AG10803 (cell line): ENCODE results near the gene RWDD4.

Experiments used
- DNase-seq: peaks from one replicate; pipeline ENCODE4 v3.0.0; 2010; ENCODE audit warnings: low read depth
- H3K4me3 ChIP-seq: 2 replicates; pipeline ENCODE4 v1.5.1; 2011; ENCODE audit warnings: mild to moderate bottlenecking, low read length, control low read depth
- TF ChIP-seq, protein P1 (sequence below): conservative IDR thresholded peaks from 2 replicates; pipeline ENCODE4 v1.5.1; 2011; ENCODE audit warnings: mild to moderate bottlenecking, low read length, control low read depth, inconsistent platforms

RWDD4 gene

DNA sequence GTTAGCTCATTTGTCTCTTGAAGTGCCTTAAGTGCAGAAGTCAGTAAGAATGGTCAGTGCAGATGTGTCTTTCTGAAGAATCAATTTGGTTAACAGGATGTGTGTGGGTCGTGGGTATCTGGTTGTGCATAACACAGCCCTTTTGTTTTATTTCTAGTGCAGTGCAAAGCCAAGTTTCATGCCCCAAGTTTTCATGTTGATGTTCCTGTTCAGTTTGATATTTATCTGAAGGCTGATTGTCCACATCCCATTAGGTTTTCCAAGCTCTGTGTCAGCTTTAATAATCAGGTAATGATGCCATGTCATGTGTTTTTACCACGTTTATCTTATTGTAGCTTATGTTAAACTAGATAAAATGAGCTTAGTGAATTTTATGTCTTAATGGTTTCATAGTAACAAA is 27.5 kb upstream of the RWDD4 start:
- TF ChIP-seq, protein P1, sequence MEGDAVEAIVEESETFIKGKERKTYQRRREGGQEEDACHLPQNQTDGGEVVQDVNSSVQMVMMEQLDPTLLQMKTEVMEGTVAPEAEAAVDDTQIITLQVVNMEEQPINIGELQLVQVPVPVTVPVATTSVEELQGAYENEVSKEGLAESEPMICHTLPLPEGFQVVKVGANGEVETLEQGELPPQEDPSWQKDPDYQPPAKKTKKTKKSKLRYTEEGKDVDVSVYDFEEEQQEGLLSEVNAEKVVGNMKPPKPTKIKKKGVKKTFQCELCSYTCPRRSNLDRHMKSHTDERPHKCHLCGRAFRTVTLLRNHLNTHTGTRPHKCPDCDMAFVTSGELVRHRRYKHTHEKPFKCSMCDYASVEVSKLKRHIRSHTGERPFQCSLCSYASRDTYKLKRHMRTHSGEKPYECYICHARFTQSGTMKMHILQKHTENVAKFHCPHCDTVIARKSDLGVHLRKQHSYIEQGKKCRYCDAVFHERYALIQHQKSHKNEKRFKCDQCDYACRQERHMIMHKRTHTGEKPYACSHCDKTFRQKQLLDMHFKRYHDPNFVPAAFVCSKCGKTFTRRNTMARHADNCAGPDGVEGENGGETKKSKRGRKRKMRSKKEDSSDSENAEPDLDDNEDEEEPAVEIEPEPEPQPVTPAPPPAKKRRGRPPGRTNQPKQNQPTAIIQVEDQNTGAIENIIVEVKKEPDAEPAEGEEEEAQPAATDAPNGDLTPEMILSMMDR: no peak
- no peak overlapping the region for H3K4me3 ChIP-seq
- no peak for DNase-seq

DNA sequence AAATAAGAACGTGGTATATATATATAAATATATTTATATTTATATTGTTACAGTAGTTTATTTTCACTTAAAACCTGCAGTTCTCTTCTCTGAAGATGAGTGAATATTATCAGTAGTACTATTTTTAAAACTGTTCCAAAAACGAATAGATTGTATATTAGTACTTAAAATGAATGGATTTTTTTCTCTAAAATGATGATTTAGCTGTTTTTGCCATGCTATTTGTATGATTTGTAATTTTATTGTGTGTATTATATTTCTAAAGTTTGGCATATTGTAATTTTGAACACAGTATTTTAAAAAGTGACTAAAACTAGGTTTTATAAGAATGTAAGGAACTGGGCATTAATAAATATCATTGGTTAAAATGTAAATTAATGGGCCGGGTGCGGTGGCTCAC is 22.1 kb upstream of the RWDD4 start:
- TF ChIP-seq, protein P1: no peak
- DNase-seq: no peak
- no peak overlapping the region for H3K4me3 ChIP-seq

DNA sequence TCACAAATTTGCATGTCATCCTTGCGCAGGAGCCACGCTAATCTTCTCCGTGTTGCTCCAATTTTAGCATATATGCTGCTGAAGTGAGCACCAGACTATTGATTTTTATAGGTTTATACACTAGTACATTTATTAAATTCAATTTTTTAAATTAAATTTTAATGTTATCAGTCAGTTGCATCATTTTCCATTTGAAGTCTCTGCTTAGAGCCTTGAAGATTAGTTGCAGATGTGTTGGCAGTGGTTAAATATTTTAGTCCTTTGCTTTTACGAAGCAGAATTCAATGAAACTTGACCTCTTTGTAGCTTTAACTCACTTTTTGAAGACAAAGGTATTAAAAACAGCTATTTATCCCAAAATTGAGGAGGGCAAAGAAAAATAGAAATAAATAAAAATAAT is 16.6 kb upstream of the RWDD4 start:
- DNase-seq: peak; percentile 66
- no peak overlapping the region for H3K4me3 ChIP-seq
- TF ChIP-seq, protein P1: no peak

DNA sequence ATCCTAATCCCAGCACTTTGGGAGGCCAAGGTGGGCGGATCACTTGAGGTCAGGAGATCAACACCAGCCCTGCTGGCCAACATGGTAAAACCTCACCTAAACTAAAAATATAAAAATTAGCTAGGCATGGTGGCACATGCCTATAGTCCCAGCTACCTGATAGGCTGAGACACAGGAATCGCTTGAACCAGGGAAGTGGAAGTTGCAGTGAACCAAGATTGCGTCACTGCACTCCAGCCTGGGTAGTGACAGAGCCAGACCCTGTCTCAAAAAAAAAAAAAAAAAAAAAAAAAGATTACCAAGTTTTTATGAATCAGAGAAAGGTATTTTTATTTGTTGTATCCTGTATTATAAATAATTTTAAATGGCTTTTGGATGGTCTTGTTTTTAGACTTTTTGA is 15.2 kb upstream of the RWDD4 start:
- no peak overlapping the region for H3K4me3 ChIP-seq
- TF ChIP-seq, protein P1: no peak
- DNase-seq: no peak

DNA sequence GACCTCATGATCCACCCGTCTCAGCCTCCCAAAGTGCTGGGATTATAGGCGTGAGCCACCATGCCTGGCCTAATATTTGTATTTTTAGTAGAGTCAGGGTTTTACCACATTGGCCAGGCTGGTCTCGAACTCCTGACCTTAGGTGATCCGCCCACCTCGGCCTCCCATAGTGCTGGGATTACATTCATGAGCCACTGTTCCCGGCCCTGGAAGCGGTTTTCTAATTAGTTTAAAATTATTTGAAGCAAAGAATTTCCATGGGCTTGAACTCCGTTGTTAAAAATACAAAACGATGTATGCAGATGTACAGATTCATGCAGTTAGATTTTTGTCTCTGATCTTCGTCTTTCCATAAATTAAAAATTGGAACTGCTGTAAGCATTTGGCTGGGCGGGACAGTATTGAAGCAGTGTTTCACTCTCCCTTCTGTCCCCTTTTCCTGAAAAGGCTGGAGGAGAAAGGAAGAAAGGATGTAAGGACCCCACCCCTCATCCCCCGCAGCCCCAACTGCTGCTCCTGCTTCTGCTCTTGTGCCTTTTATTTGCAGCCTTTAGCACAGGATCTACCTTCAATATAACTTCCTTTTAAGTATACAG is 12.1 kb upstream of the RWDD4 start:
- TF ChIP-seq, protein P1: no peak
- DNase-seq: no peak
- no peak overlapping the region for H3K4me3 ChIP-seq

DNA sequence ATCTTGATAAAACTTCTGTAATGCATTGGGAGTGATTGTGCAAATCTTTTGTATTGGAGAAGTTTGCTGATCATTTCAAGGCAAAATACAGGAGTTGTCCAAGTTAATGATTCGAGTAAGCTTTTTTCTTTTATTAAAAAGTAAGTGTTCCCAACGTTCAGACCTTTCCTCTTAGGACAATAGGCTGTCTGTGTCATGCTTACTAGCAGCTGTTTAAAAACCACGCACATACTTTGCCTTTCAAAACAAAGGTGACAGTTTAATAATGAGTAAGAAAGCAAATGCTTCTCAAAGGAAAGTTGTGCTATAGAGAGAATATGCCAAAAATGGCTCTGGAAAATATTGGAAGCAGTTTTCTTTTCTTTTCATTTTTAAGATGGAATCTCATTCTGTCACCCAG is 11.3 kb upstream of the RWDD4 start:
- no peak overlapping the region for H3K4me3 ChIP-seq
- DNase-seq: no peak
- TF ChIP-seq, protein P1: no peak

DNA sequence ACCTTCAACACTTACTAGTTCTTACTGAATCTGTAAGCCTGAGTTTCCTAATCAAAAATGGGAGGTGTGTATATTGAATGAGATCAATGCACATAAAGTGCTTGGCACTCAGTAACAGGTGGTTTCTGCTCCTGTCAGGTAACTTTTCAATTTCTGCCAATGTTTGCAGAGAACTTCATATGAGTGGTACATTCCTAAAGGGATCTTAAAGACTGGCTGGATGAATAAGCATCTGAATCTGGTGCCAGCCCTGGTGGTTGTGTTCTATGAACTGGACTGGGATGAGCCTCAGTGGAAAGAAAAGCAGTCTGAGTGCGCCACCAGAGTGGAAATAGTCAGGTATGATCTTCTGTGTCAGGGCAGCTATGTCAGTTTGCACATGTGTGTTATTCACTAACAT is 7.1 kb upstream of the RWDD4 start:
- TF ChIP-seq, protein P1: no peak
- H3K4me3 ChIP-seq: no peak overlapping the region
- DNase-seq: no peak
